Trophoblast cell (in vitro differentiated cells and primary cell): ENCODE measurements around the gene PISD.

Experiments used
- DNase-seq, 2 donors: peaks; one replicate each; pipeline ENCODE4 v3.0.0-alpha.2; 2016
- H2AFZ ChIP-seq: 2 replicates; pipeline ENCODE4 v1.6.1; 2013; ENCODE audit warnings: low read length, moderate library complexity, mild to moderate bottlenecking; ENCODE audit not compliant: insufficient read depth, poor library complexity
- H2AK5ac ChIP-seq: 2 replicates; pipeline ENCODE4 v1.6.1; 2013; ENCODE audit warnings: mild to moderate bottlenecking, low read length
- H2BK120ac ChIP-seq: 2 replicates; pipeline ENCODE4 v1.6.1; 2013; ENCODE audit warnings: low read length, mild to moderate bottlenecking, moderate library complexity; ENCODE audit not compliant: insufficient read depth, poor library complexity
- H2BK12ac ChIP-seq: 2 replicates; pipeline ENCODE4 v1.6.1; 2013; ENCODE audit warnings: mild to moderate bottlenecking, low read length, moderate library complexity
- H2BK5ac ChIP-seq: 2 replicates; pipeline ENCODE4 v1.6.1; 2013; ENCODE audit warnings: low read length, low read depth, moderate library complexity, mild to moderate bottlenecking; ENCODE audit not compliant: poor library complexity
- H3K14ac ChIP-seq: 2 replicates; pipeline ENCODE4 v1.6.1; 2013; ENCODE audit warnings: mild to moderate bottlenecking, low read length
- H3K18ac ChIP-seq: 2 replicates; pipeline ENCODE4 v1.6.1; 2013; ENCODE audit warnings: mild to moderate bottlenecking, low read length
- H3K23ac ChIP-seq: 2 replicates; pipeline ENCODE4 v1.6.1; 2013; ENCODE audit warnings: low read length
- H3K27ac ChIP-seq: 2 replicates; pipeline ENCODE4 v1.5.1; 2013; ENCODE audit warnings: low read depth, mild to moderate bottlenecking, inconsistent platforms, low read length, moderate library complexity
- H3K27me3 ChIP-seq: 2 replicates; pipeline ENCODE4 v1.6.1; 2013; ENCODE audit warnings: inconsistent platforms, mild to moderate bottlenecking, low read length, moderate library complexity; ENCODE audit not compliant: insufficient read depth
- H3K36me3 ChIP-seq, 2 experiments: 1 replicate in 1 of 2; 2 replicates in 1 of 2; pipeline ENCODE4 v1.6.1; 2013; ENCODE audit warnings: low read length in 2 of 2, mild to moderate bottlenecking in 2 of 2, moderate library complexity in 1 of 2; ENCODE audit not compliant: insufficient read depth in 2 of 2, control insufficient read depth in 1 of 2
- H3K4ac ChIP-seq: 2 replicates; pipeline ENCODE4 v1.6.1; 2013; ENCODE audit warnings: low read depth, mild to moderate bottlenecking, low read length, moderate library complexity
- H3K4me1 ChIP-seq, 2 experiments: 1 replicate in 1 of 2; 2 replicates in 1 of 2; pipeline ENCODE4 v1.6.1; 2013; ENCODE audit warnings: low read length in 2 of 2, mild to moderate bottlenecking in 2 of 2, moderate library complexity in 1 of 2; ENCODE audit not compliant: insufficient read depth in 2 of 2, control insufficient read depth in 1 of 2
- H3K4me2 ChIP-seq: 2 replicates; pipeline ENCODE4 v1.6.1; 2013; ENCODE audit warnings: inconsistent platforms, mild to moderate bottlenecking, low read length, moderate library complexity
- H3K4me3 ChIP-seq: 2 replicates; pipeline ENCODE4 v1.5.1; 2013; ENCODE audit warnings: mild to moderate bottlenecking, low read depth, low read length, inconsistent platforms
- H3K79me1 ChIP-seq: one replicate; pipeline ENCODE4 v1.6.1; 2013; ENCODE audit warnings: low read length
- H3K79me2 ChIP-seq: 2 replicates; pipeline ENCODE4 v1.6.1; 2013; ENCODE audit warnings: low read length, mild to moderate bottlenecking; ENCODE audit not compliant: control insufficient read depth, insufficient read depth, poor library complexity
- H3K9ac ChIP-seq: 2 replicates; pipeline ENCODE4 v1.6.1; 2013; ENCODE audit warnings: mild to moderate bottlenecking, low read length
- H3K9me3 ChIP-seq: 2 replicates; pipeline ENCODE4 v1.6.1; 2013; ENCODE audit warnings: low read depth, mild to moderate bottlenecking, control low read depth, inconsistent platforms, low read length; ENCODE audit not compliant: insufficient read depth
- H4K12ac ChIP-seq: 2 replicates; pipeline ENCODE4 v1.6.1; 2013; ENCODE audit warnings: low read depth, mild to moderate bottlenecking, low read length, moderate library complexity
- H4K8ac ChIP-seq: 2 replicates; pipeline ENCODE4 v1.6.1; 2013; ENCODE audit warnings: low read depth, mild to moderate bottlenecking, low read length, moderate library complexity
- H4K91ac ChIP-seq: one replicate; pipeline ENCODE4 v1.6.1; 2013; ENCODE audit warnings: low read depth, mild to moderate bottlenecking, low read length, moderate library complexity
- WGBS: extraction: QIAGEN DNeasy Blood & Tissue Kit; methylation state at CpG from one replicate; pipeline ENCODE4 v1.1.7; 2013; ENCODE audit warnings: missing lambda C conversion rate; ENCODE audit not compliant: insufficient read length, insufficient coverage; ENCODE audit errors: extremely low coverage; 5-methylcytosine and 5-hydroxymethylcytosine counted together

PISD gene

DNA sequence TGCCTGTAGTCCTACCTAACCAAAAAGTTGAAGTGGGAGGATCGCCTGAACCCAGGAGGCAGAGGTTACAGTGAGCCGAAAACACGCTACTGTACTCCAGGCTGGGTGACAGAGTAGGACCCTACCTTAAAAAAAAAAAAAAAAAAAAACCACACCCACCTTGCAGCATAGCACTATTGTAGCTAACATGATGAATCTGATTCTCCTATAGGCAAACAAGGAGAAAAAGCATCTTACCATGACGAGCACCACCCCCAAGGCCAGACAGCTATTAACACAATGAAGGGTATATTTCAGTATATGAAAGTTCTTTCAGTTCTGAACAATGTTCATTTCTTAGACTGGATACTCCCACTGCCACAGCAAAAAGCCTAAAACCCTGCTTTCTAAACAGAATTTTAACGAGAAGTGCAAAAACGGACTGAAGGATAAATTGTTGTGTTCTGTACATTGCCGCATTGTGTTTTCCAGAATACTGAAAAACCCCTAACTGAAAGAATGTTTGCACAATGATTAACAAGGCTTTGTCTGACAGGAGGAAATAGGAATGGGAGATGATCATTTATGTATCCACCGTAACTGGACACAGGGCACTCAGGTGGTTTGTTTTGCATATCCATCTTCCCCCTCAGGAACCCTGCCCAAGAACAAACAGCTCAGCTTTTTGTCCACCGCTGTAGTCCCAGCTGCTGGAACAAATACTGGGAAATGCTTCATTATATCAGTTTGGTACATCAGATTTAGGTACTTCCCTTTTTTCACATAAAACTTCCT, 8.9 kb downstream of the PISD start:
- no peak overlapping the region for H4K12ac ChIP-seq

GRCh38 chr22:31652088-31652487, 9.9 kb downstream of the PISD start:
- DNase-seq = peak; percentile 69 to 70
- Histone ChIP-seq H3K9ac (no peak overlapping the region), H4K8ac (no peak overlapping the region), H3K4me3 (no peak overlapping the region), H3K79me1 (no peaks in the 10 kb centered on the region), H3K79me2 (no peaks in the 10 kb centered on the region), H2BK5ac (no peak overlapping the region), H3K27ac (no peak overlapping the region), H4K12ac (no peak overlapping the region), H3K36me3 (peaks cover 3 to 4% of the 10 kb centered on the region in 2 experiments), H4K91ac (no peak overlapping the region), H3K9me3 (peaks cover 2% of the 10 kb centered on the region), H3K4ac (no peak overlapping the region), H3K27me3 (no peaks in the 10 kb centered on the region), H3K4me2 (no peak overlapping the region), H3K18ac (no peak overlapping the region), H2BK120ac (no peak overlapping the region), H2AK5ac (no peak overlapping the region), H3K14ac (no peak overlapping the region), H3K4me1 (peaks cover 4 to 8% of the 10 kb centered on the region in 2 experiments), H2BK12ac (no peak overlapping the region), H3K23ac (no peak overlapping the region), H2AFZ (no peak overlapping the region)
- no CpG with 5 or more reads among the region's 9 CpGs for WGBS

More for the DNA sequence above, 8.9 kb downstream of the PISD start:
- Histone ChIP-seq H3K27ac (no peak overlapping the region), H3K4me2 (no peak overlapping the region), H3K79me2 (no peaks in the 10 kb centered on the region), H3K4me1 (peaks cover 2 to 6% of the 10 kb centered on the region in 2 experiments), H2AK5ac (no peak overlapping the region), H3K27me3 (no peaks in the 10 kb centered on the region), H3K9ac (no peak overlapping the region), H3K4ac (no peak overlapping the region), H2BK12ac (no peak overlapping the region), H4K8ac (no peak overlapping the region), H3K36me3 (peaks cover under 1 to 1% of the 10 kb centered on the region in 2 experiments), H3K23ac (no peak overlapping the region), H3K79me1 (no peaks in the 10 kb centered on the region), H3K9me3 (peaks cover 2% of the 10 kb centered on the region), H2AFZ (no peak overlapping the region), H3K4me3 (no peak overlapping the region), H3K14ac (no peak overlapping the region), H3K18ac (no peak overlapping the region), H2BK120ac (no peak overlapping the region), H2BK5ac (no peak overlapping the region), H4K91ac (no peak overlapping the region)
- WGBS = no CpG with 5 or more reads among the region's 9 CpGs
- DNase-seq = no peak

DNA sequence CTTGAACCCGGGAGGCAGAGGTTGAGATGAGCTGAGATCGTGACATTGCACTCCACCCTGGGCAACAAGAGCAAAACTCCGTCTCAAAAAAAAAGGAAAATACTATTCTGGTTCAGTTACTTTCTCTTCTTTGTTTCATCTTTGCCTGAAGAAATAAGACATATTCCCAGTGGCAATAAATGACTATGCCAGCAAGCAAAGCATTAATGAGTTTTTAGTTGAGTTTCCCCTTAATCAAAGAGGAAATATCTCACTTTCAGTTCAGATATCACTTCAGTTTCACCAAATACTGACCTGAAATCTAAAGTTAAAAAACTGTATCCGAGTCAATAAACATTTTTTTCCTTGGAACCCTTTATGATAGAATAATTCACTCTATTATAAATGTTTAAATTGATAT, 10.4 kb downstream of the PISD start:
- Histone ChIP-seq H3K4me2 (no peak overlapping the region), H3K79me2 (no peaks in the 10 kb centered on the region), H2BK12ac (no peak overlapping the region), H3K23ac (no peak overlapping the region), H4K12ac (no peak overlapping the region), H3K4me3 (no peak overlapping the region), H2AFZ (no peak overlapping the region), H2BK5ac (no peak overlapping the region), H3K9ac (no peak overlapping the region), H3K9me3 (peaks cover 2% of the 10 kb centered on the region), H3K36me3 (peaks cover 3 to 4% of the 10 kb centered on the region in 2 experiments), H3K4ac (no peak overlapping the region), H3K4me1 (peaks cover 4 to 8% of the 10 kb centered on the region in 2 experiments), H4K91ac (no peak overlapping the region), H3K79me1 (no peaks in the 10 kb centered on the region), H4K8ac (no peak overlapping the region), H3K18ac (no peak overlapping the region), H3K14ac (no peak overlapping the region), H2BK120ac (no peak overlapping the region), H3K27ac (no peak overlapping the region), H2AK5ac (no peak overlapping the region), H3K27me3 (no peaks in the 10 kb centered on the region)
- no CpG with 5 or more reads among the region's 4 CpGs for WGBS
- peak in 1 of 2 donors; percentile 25 for DNase-seq

- H3K4me2 ChIP-seq = no peak overlapping the region
- peak; percentile 80 to 92 for DNase-seq
- H3K27me3 ChIP-seq = no peaks in the 10 kb centered on the region
- no peaks in the 10 kb centered on the region for H3K79me1 ChIP-seq
- H4K91ac ChIP-seq = no peak overlapping the region
- no peak overlapping the region for H2BK120ac ChIP-seq
- H3K4ac ChIP-seq = no peak overlapping the region
- peaks cover 4 to 11% of the 10 kb centered on the region in 2 experiments for H3K4me1 ChIP-seq
- H2AK5ac ChIP-seq = no peak overlapping the region
- no peak overlapping the region for H3K27ac ChIP-seq
- no peak overlapping the region for H4K12ac ChIP-seq
- H3K9me3 ChIP-seq = peaks cover 2% of the 10 kb centered on the region
- H3K23ac ChIP-seq = no peak overlapping the region
- H3K4me3 ChIP-seq = no peak overlapping the region
- H3K14ac ChIP-seq = no peak overlapping the region
- H2BK5ac ChIP-seq = no peak overlapping the region
- WGBS = no CpG with 5 or more reads among the region's 6 CpGs
- H2BK12ac ChIP-seq = no peak overlapping the region
- H3K18ac ChIP-seq = no peak overlapping the region
- H3K9ac ChIP-seq = no peak overlapping the region
- H3K36me3 ChIP-seq = peaks cover 3 to 4% of the 10 kb centered on the region in 2 experiments
- no peaks in the 10 kb centered on the region for H3K79me2 ChIP-seq
- H2AFZ ChIP-seq = no peak overlapping the region
- H4K8ac ChIP-seq = no peak overlapping the region
These were observed 11.6 kb downstream of the PISD start for GRCh38 chr22:31650391-31650790.
